22Rv1 (cell line): ENCODE results near the gene SYNGR1.
"Not testable (repeated sequence)": the region's sequence is repeated elsewhere in the genome, so short reads cannot be mapped to it uniquely, and the experiment has no call there.

Source experiments
- H3K27ac ChIP-seq: fragments of 450-650 bp; 2 replicates; pipeline ENCODE4 v1.5.1; 2017
- ZFX ChIP-seq: fragments of 450-650 bp; IDR thresholded peaks from 2 replicates; pipeline ENCODE4 v1.6.1; 2017; ENCODE audit warnings: antibody characterized with exemption, borderline replicate concordance
- TF ChIP-seq, protein P1 (sequence below): fragments of 450-650 bp; IDR thresholded peaks from 2 replicates; pipeline ENCODE4 v1.5.1; 2017; ENCODE audit warnings: mild to moderate bottlenecking

SYNGR1 gene

DNA sequence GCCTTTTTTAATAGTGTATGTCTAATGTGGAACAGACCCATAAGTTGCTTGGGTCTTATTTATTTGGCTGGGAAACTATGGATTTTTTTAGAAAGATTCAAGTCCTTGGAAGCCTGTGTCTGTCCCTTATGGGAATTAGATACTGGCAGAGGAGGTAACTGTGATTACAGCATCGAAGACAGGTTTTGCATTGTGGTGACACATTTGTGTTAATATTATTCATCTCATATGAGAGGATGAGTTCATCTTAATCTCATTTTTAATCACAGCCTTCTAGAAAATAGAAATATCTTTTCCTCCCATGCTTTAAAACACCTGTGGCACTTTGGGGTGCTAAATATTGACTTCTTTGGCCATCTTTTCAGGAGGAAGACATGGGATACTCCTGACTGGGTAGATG lies 59.0 kb downstream of the SYNGR1 start:
- no peak overlapping the region for H3K27ac ChIP-seq
- TF ChIP-seq ZFX, result no peak
- TF ChIP-seq, protein P1, sequence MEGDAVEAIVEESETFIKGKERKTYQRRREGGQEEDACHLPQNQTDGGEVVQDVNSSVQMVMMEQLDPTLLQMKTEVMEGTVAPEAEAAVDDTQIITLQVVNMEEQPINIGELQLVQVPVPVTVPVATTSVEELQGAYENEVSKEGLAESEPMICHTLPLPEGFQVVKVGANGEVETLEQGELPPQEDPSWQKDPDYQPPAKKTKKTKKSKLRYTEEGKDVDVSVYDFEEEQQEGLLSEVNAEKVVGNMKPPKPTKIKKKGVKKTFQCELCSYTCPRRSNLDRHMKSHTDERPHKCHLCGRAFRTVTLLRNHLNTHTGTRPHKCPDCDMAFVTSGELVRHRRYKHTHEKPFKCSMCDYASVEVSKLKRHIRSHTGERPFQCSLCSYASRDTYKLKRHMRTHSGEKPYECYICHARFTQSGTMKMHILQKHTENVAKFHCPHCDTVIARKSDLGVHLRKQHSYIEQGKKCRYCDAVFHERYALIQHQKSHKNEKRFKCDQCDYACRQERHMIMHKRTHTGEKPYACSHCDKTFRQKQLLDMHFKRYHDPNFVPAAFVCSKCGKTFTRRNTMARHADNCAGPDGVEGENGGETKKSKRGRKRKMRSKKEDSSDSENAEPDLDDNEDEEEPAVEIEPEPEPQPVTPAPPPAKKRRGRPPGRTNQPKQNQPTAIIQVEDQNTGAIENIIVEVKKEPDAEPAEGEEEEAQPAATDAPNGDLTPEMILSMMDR, result no peak

- TF ChIP-seq, protein P1, result no peak
- no peak for TF ChIP-seq ZFX
- H3K27ac ChIP-seq, result no peak overlapping the region
Measured at GRCh38 chr22:39409516-39410029, 59.8 kb downstream of the SYNGR1 start.

DNA sequence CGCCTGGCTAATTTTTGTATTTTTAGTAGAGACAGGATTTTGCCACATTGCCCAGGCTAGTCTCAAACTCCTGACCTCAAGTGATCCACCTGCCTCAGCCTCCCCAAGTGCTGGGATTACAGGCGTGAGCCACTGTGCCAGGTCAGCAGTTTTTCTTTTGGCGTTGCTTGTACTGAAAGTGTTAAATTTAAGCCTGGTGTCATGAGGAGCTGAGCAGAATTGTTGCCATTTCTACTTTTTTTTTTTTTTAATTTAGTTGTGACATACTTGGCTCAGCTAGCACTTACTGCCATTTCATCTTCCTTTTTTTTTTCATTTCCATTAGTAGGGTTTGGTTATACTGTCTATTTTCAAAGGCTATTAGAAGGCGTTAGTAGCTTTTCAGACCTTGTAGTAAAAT lies 60.5 kb downstream of the SYNGR1 start:
- no peak overlapping the region for H3K27ac ChIP-seq
- TF ChIP-seq, protein P1, result no peak
- TF ChIP-seq ZFX, result no peak

- not testable (repeated sequence) for H3K27ac ChIP-seq
Measured at GRCh38 chr22:39411828-39412365, 62.1 kb downstream of the SYNGR1 start.

GRCh38 chr22:39413204-39413603 lies 63.4 kb downstream of the SYNGR1 start:
- H3K27ac ChIP-seq, result not testable (repeated sequence)

DNA sequence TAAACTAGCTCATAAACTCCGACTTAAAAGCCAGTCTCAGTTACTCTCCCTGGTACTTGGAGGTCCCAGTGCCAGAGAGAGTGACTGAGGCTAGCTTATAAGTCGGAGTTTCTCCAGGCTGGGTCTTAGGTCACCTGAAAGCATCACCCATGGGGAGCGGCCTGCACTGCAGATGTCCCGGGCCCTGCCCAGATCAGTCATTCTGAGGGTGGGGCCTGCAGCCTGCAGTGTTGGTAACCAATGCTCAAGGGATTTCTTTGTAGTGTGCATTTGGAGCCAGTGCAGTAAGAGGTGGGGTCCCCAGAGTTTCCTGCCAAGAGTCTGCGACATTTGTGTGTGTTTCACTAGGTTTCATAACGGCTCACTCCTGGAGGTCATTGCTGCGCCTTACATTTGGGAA lies 64.6 kb downstream of the SYNGR1 start:
- TF ChIP-seq ZFX, result no peak
- TF ChIP-seq, protein P1, result no peak
- no peak overlapping the region for H3K27ac ChIP-seq

DNA sequence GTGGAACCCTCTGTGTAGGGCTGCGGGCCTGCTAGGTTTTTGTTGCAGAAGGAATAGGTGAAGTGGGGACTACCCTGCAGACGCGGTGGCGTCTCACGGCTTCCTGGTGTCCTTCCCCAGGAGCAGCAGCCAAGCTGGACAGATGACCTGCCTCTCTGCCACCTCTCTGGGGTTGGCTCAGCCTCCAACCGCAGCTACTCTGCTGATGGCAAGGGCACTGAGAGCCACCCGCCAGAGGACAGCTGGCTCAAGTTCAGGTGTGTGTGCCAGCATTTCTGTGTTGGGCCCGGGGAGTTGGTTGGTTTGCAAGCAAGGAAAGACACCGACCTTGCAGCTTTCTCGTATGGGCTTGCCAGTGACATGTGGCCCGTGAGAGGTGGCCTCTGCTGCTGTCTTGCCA lies 65.1 kb downstream of the SYNGR1 start:
- TF ChIP-seq, protein P1, result no peak
- H3K27ac ChIP-seq, result no peak overlapping the region

GRCh38 chr22:39415506-39415905 lies 65.7 kb downstream of the SYNGR1 start:
- TF ChIP-seq, protein P1, result no peak
- no peak for TF ChIP-seq ZFX
- no peak overlapping the region for H3K27ac ChIP-seq
